HG03575 (cell line): ENCODE measurements around the gene CD34.
"Not testable (repeated sequence)": the region's sequence is repeated elsewhere in the genome, so short reads cannot be mapped to it uniquely, and the experiment has no call there.

Experiments used
- ATAC-seq: cut with Tn5 transposase; IDR thresholded peaks from one replicate; pipeline ENCODE4 v1.9.1; 2021; ENCODE audit not compliant: unreplicated experiment, insufficient number of reproducible peaks, low FRiP score; ENCODE audit errors: extremely low read depth

The CD34 gene, protein sequence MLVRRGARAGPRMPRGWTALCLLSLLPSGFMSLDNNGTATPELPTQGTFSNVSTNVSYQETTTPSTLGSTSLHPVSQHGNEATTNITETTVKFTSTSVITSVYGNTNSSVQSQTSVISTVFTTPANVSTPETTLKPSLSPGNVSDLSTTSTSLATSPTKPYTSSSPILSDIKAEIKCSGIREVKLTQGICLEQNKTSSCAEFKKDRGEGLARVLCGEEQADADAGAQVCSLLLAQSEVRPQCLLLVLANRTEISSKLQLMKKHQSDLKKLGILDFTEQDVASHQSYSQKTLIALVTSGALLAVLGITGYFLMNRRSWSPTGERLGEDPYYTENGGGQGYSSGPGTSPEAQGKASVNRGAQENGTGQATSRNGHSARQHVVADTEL

GRCh38 chr1:207910591-207911354, at the start of gene CD34:
Gene CD34 (minus strand): TSS chr1:207911125. CDS start chr1:207911080, 45 bp downstream.
- ATAC-seq: no peak

DNA sequence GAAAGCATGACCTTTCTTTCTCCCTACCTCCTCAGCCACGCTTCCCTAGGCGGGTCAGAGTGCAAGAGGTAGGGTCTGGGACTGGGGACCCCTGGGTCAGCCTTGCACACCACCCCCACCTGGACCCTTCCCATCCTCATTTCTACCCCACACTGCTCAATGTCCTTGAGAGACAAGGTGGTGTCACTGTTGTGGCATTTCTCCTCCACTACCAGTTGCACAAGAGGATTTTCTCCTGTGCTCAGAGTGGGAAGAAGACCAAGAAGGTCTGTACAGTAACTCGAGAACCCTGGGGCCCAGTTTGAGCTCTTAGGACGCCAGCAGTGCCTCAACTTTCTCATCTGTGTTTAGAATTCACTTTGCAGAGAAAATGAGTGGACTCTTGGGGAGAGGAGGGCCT, 49.4 kb upstream of the CD34 start:
- ATAC-seq: no peak

DNA sequence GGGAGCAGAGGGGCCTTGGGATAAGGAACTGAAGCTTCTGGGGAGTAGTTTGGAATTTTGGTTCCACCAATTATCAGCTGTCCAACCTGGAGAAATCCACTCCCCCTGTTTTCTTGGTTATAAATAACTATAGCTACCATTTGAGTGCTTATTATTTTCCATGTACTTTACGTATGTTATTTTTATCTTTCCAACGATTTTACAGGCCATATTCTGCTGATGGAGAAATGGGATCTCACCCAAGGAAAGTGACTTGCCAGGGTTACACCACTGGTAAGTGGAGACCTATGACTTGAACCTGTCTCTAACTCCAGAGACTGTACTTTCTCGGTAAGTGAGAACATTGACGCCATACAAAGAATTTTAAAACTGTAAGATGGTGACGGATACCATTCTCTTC, 49.0 kb upstream of the CD34 start:
- no peak for ATAC-seq

- ATAC-seq: no peak
Observed at GRCh38 chr1:207959141-207959825, 48.4 kb upstream of the CD34 start.

GRCh38 chr1:207958376-207959139, 47.6 kb upstream of the CD34 start:
- no peak for ATAC-seq

GRCh38 chr1:207956986-207957385, 46.1 kb upstream of the CD34 start:
- no peak for ATAC-seq

DNA sequence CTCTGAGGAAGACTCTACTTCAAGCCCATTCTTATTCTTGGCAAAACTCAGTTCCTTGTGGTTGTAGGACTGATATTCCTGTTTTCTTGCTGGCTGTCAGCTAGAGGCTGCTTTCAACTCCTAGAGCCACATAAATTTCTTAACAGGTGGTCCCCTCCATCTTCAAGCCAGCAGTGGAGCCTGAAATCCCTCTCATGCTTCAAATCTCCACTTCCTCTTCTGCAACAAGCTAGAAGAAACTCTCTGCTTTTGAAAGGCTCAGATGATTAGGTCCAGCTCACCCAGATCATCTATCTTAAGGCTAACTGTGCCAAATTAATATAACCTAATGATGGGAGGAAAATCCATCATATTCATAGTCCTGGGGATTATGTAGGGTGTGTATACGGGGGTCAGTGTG, 43.2 kb upstream of the CD34 start:
- ATAC-seq: no peak

DNA sequence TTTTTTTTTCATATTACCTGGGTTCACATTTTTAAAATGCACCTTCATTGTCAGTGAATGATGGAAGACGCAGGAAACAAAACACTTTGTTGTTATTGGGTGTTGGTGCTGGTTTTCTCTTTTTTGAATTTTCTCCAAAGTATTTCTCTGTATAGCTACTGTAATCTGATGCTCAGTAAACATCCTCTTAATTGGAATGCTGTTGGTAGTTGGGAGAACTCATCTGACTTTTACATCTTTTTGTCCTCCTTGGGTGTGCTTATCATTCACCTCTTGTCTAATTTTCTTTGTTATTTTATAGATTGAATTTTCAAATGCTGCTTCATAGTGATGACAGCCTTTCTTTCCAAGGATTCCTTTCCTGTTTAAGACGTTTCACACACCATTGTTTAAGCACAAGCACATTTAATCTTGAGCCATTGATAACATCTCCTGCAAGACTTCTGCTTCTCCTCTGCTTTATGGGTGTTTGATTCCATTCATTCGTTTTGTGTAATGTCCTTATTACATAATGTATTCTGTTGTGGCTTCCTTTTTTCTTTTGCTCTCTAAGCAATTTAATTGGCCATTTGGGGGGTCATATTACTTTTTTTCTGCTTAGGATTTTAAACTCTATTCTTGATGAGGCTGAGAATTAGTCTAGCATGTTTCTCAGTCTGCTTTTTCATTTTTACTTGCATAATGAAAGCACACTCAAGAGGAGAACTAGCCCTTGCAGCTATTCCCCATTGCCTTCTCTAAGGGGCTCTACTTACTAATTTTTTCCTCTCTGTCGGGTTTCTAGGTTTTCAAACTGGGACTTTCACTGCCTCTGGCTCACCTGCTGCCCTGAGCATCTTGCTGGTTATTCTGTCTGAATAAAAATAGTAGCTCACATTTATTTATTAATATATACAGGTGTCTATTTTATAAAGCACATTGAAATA, 42.0 kb upstream of the CD34 start:
- ATAC-seq: no peak

DNA sequence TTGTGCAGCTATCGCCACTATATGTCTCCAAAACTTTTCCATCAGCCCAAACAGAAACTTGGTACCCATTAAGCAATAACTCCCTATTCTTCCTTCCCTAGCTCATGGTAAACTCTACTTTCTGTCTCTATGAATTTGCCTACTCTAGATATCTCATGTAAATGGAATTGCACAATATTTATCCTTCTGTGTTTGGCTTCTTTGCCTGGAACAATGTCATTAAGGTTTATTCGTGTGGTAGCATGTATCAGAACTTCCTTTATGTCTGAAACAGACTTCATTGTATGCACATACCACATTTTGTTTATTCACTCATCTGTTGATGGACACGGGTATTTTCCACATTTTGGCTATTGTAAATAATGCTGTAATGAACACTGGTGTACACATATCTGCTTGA, 40.7 kb upstream of the CD34 start:
- ATAC-seq: no peak

- no peak for ATAC-seq
Observed at GRCh38 chr1:207950750-207951149, 39.8 kb upstream of the CD34 start.

DNA sequence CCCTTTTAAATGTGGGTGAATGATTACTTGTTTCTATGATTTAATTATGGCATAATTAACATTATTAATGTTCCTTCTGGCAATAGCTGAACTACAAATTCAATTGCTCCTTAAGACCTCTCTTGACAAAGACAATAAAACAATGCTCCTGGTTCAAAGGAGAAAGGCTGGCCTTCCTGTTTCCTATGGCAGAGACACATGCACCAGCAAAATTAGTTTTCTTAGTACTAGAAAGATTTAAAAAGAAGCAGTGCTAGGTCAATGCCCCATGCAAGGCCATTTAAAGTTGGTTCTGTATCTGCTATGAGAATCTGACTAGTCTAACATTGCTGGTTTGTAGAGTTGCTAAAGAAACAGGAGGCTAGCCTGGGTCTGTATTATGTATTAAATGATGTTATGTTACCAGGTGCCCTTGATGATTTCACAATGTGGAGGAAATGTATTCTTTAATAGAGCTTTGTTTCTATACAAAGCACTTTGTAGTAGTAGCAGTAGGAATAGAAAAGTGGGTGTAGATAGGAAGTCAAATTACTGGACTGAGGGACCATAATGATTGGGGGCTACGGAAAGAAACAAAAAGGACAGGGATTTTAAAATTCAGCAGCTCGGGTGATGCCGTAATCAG, 38.8 kb upstream of the CD34 start:
- no peak for ATAC-seq

- no peak for ATAC-seq
Observed at GRCh38 chr1:207948536-207949250, 37.8 kb upstream of the CD34 start.

- ATAC-seq: no peak
Observed at GRCh38 chr1:207946756-207947155, 35.8 kb upstream of the CD34 start.

DNA sequence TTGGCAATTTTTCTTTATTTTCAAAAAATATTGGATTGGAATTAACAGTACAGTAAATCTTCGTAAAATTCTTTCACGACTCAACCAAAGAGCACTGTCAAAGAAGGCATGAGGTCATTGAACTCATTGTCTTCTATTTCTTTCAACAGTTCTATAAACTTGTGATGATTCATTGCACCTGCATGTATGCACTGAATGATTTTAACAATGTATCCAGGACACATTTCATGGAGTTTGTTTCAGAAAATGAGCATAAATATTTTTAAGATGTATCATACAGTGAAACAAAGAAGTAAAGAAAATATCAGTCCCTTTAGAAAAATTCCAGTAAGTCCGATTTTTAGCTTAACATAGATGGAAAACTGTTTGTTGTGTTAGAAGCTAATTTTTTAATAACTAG, 33.6 kb upstream of the CD34 start:
- no peak for ATAC-seq

DNA sequence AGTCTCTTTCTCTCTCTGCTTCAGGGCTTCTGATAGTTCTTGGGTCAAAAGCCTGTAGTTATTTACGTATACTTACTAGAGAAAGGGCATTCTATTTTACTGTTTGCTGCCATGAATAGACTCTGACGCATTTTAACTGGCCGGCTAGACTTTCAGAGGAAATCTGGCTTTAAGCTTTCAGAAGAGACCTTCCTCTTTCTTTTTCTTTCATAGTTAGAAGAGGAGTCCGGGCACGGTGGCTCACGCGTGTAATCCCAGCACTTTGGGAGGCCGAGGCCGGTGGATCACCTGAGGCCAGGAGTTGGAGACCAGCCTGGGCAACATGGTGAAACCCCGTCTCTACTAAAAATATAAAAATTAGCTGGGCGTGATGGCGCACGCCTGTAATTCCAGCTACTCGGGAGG, 31.4 kb upstream of the CD34 start:
- ATAC-seq: not testable (repeated sequence)

DNA sequence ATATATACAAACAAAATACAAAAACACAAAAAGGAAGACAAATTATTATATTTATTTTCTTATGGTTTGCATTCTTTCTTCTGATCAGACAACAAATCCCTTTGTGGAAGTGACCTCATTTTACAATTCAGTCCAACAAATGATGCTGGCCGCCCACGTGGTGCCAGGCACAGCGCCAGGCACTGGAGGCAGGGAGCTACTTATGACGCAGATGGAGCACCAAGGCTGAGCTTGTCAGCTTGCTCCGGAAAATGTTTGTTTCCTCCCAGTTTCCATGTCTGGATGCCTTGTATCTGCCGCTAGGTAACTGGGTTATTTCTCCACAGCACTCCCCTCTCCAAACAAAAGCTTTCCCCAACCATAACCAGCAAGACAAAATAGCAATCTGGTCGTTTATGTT, 30.7 kb upstream of the CD34 start:
- no peak for ATAC-seq

- ATAC-seq: no peak
Observed at GRCh38 chr1:207938016-207938415, 27.1 kb upstream of the CD34 start.
